Astrocyte (in vitro differentiated cells and primary cell): ENCODE results near the gene ENTREP1.

ENCODE experiments used
- CTCF ChIP-seq: IDR thresholded peaks from 2 replicates; pipeline ENCODE4 v1.5.1; 2011; ENCODE audit warnings: low read depth, mild to moderate bottlenecking, inconsistent platforms, low read length, moderate library complexity; ENCODE audit not compliant: insufficient read depth
- EZH2 ChIP-seq: IDR thresholded peaks from 2 replicates; pipeline ENCODE4 v1.6.1; 2012; ENCODE audit warnings: mild to moderate bottlenecking, low read length, inconsistent platforms; ENCODE audit not compliant: insufficient read depth

DNA sequence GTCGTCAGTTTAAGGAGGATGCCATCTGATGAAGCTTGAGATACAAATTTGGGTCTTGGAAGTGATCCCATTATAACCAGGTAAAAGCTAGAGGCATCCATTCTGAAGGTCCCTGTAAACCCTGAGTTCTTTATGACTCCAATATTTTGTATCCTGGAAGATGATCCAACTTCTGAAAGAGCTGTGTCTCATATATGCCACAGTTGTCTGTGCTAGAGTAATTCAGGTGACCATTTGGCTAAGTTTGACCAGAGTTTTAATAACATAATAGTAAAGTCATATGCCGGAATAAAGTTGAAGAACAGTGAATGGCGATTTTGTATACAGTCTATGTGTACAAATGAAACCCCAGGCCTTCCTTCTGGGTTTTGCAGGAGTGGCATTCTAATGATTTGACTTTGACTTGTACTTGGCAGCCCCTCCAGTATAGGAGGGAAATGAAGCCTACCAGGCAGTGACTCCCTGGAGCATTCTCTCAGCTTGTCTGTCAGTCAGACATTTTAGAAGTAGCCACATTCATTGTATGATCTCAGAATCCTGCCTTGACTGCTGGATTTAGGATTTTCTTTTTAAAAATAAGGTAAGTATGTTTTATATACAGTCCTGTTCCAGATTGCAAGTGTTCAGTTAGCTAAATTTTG, 39.6 kb downstream of the ENTREP1 start:
- TF ChIP-seq CTCF (no peak), EZH2 (no peak)
